Measurements from ENCODE around the gene UBN1. TPM values are rescaled to one million over a fixed set of nuclear protein-coding genes. Genes with fewer than 3 reads are reported as not detected.

The UBN1 gene
- total and polyA plus RNA-seq, 2 donors (not counting 3 experiments of a cell fraction or from before 2014, with no cell fraction given), result 26.0 to 44.8 TPM

DNA sequence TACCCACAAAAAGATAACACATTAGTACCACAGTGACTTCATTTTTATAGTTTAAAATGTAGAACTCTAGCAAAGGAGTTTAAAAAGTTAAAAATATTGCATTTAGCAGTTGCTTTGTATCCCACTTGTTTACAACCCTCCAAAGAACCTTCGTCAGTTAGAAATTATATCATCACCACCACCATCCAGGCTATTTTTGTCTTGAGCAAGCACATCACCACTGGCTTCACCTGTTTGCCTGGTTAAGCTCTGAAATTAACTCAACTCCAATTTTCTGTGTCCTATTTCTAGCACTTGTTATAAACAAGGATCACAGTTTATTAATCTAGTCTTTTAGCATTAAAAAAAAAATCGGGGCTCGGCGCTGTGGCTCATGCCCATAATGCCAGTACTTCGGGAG, 6.3 kb upstream of the UBN1 start:
- peaks cover 2% of the 10 kb centered on the region for H4K20me1 ChIP-seq (replicated peaks; ENCODE audit: control insufficient read depth, extremely low read depth, insufficient read depth, low read length)
- POLR2A ChIA-PET, result no interaction called here
- DNase-seq (ENCODE audit: low read depth, low spot score) (no peak), FAIRE-seq (no peak)
- no peak overlapping the region for H3K27ac ChIP-seq (ENCODE audit: insufficient read depth, low read depth, low read length)
- H3K9me3 ChIP-seq (replicated peaks; ENCODE audit: control insufficient read depth, insufficient read depth, low read length), result no peaks in the 10 kb centered on the region
- BruUV-seq (replicated peaks), result no TSS peak
- peaks cover 25 to 42% of the 10 kb centered on the region in 2 experiments for H3K36me3 ChIP-seq (ENCODE audit: control insufficient read depth in 2 of 2, extremely low read depth in 1 of 2, insufficient read depth in 2 of 2, low read length in 2 of 2)
- peaks cover 23% of the 10 kb centered on the region for H3K79me2 ChIP-seq (ENCODE audit: control insufficient read depth, insufficient read depth, low read length)
- no peaks in the 10 kb centered on the region for H3K9me1 ChIP-seq (replicated peaks; ENCODE audit: control insufficient read depth, extremely low read depth, insufficient read depth, low read length)
- H3K4me2 ChIP-seq (ENCODE audit: insufficient read depth, low read length), result no peak overlapping the region
- H3K9ac ChIP-seq (replicated peaks; ENCODE audit: extremely low read depth, insufficient read depth, low read length), result no peak overlapping the region
- H3K27me3 ChIP-seq (ENCODE audit: control insufficient read depth in 2 of 2, insufficient read depth in 2 of 2, low read length in 2 of 2), result no peaks in the 10 kb centered on the region
- TF ChIP-seq JUN (IDR thresholded peaks at IDR 0.05; ENCODE audit: borderline replicate concordance, insufficient read depth, insufficient read length, low read depth) (no peak), POLR2A (IDR thresholded peaks at IDR 0.05; ENCODE audit: low read depth, low read length) (no peak), POLR2AphosphoS5 (IDR thresholded peaks at IDR 0.05; ENCODE audit: insufficient read depth, low read depth, low read length) (no peak), MYC (IDR thresholded peaks at IDR 0.05; ENCODE audit: low read depth, low read length) (no peak), EZH2 (IDR thresholded peaks at IDR 0.05; ENCODE audit: borderline replicate concordance, low read depth, low read length, severe bottlenecking) (no peak), GATA2 (IDR thresholded peaks at IDR 0.05; ENCODE audit: insufficient read depth, insufficient read length, low read depth, low read length) (no peak), FOS (IDR thresholded peaks at IDR 0.05; ENCODE audit: borderline replicate concordance, insufficient read depth, low read length) (no peak)
- TF ChIP-seq, protein P1, sequence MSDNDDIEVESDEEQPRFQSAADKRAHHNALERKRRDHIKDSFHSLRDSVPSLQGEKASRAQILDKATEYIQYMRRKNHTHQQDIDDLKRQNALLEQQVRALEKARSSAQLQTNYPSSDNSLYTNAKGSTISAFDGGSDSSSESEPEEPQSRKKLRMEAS (IDR thresholded peaks at IDR 0.05; ENCODE audit: insufficient read depth, insufficient read length), result no peak
- TF ChIP-seq, protein P2, sequence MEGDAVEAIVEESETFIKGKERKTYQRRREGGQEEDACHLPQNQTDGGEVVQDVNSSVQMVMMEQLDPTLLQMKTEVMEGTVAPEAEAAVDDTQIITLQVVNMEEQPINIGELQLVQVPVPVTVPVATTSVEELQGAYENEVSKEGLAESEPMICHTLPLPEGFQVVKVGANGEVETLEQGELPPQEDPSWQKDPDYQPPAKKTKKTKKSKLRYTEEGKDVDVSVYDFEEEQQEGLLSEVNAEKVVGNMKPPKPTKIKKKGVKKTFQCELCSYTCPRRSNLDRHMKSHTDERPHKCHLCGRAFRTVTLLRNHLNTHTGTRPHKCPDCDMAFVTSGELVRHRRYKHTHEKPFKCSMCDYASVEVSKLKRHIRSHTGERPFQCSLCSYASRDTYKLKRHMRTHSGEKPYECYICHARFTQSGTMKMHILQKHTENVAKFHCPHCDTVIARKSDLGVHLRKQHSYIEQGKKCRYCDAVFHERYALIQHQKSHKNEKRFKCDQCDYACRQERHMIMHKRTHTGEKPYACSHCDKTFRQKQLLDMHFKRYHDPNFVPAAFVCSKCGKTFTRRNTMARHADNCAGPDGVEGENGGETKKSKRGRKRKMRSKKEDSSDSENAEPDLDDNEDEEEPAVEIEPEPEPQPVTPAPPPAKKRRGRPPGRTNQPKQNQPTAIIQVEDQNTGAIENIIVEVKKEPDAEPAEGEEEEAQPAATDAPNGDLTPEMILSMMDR (IDR thresholded peaks at IDR 0.05; ENCODE audit: extremely low read depth in 1 of 2, insufficient read depth in 1 of 2, low read depth in 1 of 2, low read length in 2 of 2), result no peak
- dilution Hi-C loops (cut with MboI; ENCODE audit: extremely low pct_ligation_motif_present, low sequenced_read_pairs) (no loop called here), intact Hi-C loops (cut with micrococcal nuclease) (no loop called here)
- CTCF ChIA-PET, result no interaction called here
- H3K4me1 ChIP-seq (ENCODE audit: control insufficient read depth, extremely low read depth, insufficient read depth, low read length), result peaks cover 6% of the 10 kb centered on the region
- no peak overlapping the region for H2AFZ ChIP-seq (ENCODE audit: low read depth, low read length)
- no peak overlapping the region for H3K4me3 ChIP-seq (replicated peaks in 1 of 3; ENCODE audit: insufficient read depth in 1 of 3, low read depth in 1 of 3, low read length in 3 of 3)

All from endothelial cell of umbilical vein (primary cell).